NK-92 treated with Interleukin-12 subunit alpha and Interleukin-12 subunit beta, amount 100 ng/mL, for 24 hours (cell line): ENCODE data around the gene POLD3.
"Not testable (repeated sequence)": the region's sequence is repeated elsewhere in the genome, so short reads cannot be mapped to it uniquely, and the experiment has no call there.

Experiments
- DNase-seq: peaks from one replicate; lab custom pipeline; 2025; lab: John Stamatoyannopoulos, UW

POLD3 gene

GRCh38 chr11:74583024-74583624, 9.3 kb upstream of the POLD3 start:
- DNase-seq: no peak

- DNase-seq: not testable (repeated sequence)
Observed at GRCh38 chr11:74590492-74590891, 1.9 kb upstream of the POLD3 start.

GRCh38 chr11:74592063-74592440, 330 bp upstream of the POLD3 start:
- DNase-seq: no peak

GRCh38 chr11:74593463-74593862, 1.1 kb downstream of the POLD3 start:
- DNase-seq: no peak

GRCh38 chr11:74602637-74603556, 10.5 kb downstream of the POLD3 start:
- DNase-seq: no peak

- no peak for DNase-seq
Observed at GRCh38 chr11:74603845-74604244, 11.5 kb downstream of the POLD3 start.

- no peak for DNase-seq
Observed at GRCh38 chr11:74604311-74604710, 11.9 kb downstream of the POLD3 start.

GRCh38 chr11:74605403-74605802, 13.0 kb downstream of the POLD3 start:
- no peak for DNase-seq

- DNase-seq: no peak
Observed at GRCh38 chr11:74608431-74608830, 16.0 kb downstream of the POLD3 start.

GRCh38 chr11:74611369-74611861, 19.0 kb downstream of the POLD3 start:
- no peak for DNase-seq

GRCh38 chr11:74612877-74613276, 20.5 kb downstream of the POLD3 start:
- no peak for DNase-seq

GRCh38 chr11:74615311-74615710, 22.9 kb downstream of the POLD3 start:
- DNase-seq: no peak

- DNase-seq: no peak
Observed at GRCh38 chr11:74615988-74616387, 23.6 kb downstream of the POLD3 start.

- DNase-seq: no peak
Observed at GRCh38 chr11:74620531-74620930, 28.1 kb downstream of the POLD3 start.

GRCh38 chr11:74626130-74626529, 33.7 kb downstream of the POLD3 start:
- no peak for DNase-seq

GRCh38 chr11:74626604-74627003, 34.2 kb downstream of the POLD3 start:
- no peak for DNase-seq

GRCh38 chr11:74627381-74627780, 35.0 kb downstream of the POLD3 start:
- DNase-seq: no peak

GRCh38 chr11:74630043-74630442, 37.7 kb downstream of the POLD3 start:
- DNase-seq: no peak

GRCh38 chr11:74633406-74634393, 41.3 kb downstream of the POLD3 start:
- DNase-seq: no peak

GRCh38 chr11:74634537-74634936, 42.2 kb downstream of the POLD3 start:
- DNase-seq: no peak

- no peak for DNase-seq
Observed at GRCh38 chr11:74636630-74637184, 44.3 kb downstream of the POLD3 start.

GRCh38 chr11:74637700-74638099, 45.3 kb downstream of the POLD3 start:
- DNase-seq: no peak
